ENCODE results near the gene GOLGA8B. TPM values are rescaled to one million over a fixed set of nuclear protein-coding genes. Genes with fewer than 3 reads are reported as not detected.
"Not testable (repeated sequence)": the region's sequence is repeated elsewhere in the genome, so short reads cannot be mapped to it uniquely, and the experiment has no call there.

The GOLGA8B gene, protein sequence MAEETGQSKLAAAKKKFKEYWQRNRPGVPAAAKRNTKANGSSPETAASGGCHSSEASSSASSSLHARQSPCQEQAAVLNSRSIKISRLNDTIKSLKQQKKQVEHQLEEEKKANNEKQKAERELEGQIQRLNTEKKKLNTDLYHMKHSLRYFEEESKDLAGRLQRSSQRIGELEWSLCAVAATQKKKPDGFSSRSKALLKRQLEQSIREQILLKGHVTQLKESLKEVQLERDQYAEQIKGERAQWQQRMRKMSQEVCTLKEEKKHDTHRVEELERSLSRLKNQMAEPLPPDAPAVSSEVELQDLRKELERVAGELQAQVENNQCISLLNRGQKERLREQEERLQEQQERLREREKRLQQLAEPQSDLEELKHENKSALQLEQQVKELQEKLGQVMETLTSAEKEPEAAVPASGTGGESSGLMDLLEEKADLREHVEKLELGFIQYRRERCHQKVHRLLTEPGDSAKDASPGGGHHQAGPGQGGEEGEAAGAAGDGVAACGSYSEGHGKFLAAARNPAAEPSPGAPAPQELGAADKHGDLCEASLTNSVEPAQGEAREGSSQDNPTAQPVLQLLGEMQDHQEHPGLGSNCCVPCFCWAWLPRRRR
- total RNA-seq (2014; rRNA removed; shearing (Covaris generic)) = 7.6 and 14.7 TPM in 2 replicates

DNA sequence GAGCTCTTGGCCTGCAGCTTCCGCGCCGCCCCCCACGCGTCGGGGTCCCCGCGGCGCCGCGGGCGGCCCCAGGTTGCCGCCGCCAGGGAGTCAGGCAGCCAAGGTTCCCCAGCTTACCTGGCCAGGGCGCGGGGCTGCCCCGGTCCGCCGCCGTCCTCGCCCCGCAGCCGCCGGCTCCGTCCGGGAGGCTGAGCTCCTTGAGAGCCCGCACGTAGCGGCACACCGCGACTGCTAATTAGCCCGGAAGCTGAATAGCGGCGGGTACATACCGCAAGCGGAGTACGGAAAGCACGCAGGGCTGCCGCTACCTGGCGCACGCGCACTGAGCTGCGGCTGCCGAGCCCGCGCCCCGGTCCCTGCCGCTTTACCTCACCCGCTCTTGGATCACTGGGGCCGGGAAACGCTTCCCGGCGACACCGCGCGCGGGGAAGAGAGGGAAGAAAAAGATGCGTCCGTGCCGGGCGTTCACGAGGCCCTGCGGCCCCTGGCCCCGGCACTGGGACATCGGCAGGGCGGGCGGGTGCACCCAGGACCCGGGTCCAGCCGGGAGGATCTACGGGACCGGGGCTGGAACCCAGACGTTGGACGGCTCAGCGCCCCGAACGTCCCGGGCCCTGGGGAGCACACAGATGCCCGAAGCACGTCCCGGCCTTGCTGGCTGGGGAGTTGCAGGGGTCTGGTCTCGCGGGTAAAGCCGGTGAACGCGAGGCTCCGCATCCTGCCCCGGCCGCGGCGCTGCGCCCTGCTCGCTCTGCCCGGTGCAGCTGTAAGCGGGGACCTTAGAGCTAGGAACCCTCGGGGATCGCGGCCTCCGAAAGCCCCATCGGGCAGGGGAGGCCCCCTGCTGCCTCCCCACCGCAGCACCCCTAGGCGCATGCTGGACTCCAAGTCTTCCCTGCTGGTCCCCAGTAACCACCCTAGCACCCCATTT is at the start of gene GOLGA8B:
Gene GOLGA8B, minus strand, starts transcription at position 253 of the 931 bp plus-strand sequence. CDS start 47,739 bp downstream, outside the sequence.
- no peaks in the 10 kb centered on the region for H3K36me3 ChIP-seq
- peak in 1 of 2 experiments; percentile 18 for DNase-seq
- H3K4me3 ChIP-seq = peak within 1 kb of the TSS; percentile 74
- no peaks in the 10 kb centered on the region for H3K27me3 ChIP-seq
- peaks cover 3% of the 10 kb centered on the region for H3K9me3 ChIP-seq (replicated peaks)
- peak within 1 kb of the TSS; percentile 14; the same call in 1 of the 2 replicates for H3K27ac ChIP-seq
- H3K4me1 ChIP-seq = no peaks in the 10 kb centered on the region

DNA sequence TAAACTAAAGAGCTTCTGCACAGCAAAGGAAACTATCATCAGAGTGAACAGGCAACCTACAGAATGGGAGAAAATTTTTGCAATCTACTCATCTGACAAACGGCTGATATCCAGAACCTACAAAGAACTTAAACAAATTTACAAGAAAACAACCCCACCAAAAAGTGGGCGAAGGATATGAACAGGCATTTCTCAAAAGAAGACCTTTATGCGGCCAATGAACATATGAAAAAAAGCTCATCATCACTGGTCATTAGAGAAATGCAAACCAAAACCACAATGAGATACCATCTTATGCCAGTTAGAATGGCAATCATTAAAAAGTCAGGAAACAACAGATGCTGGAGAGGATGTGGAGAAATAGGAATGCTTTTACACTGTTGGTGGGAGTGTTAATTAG is 49.7 kb upstream of the GOLGA8B start:
- H3K36me3 ChIP-seq, H3K27ac ChIP-seq: not testable (repeated sequence)

DNA sequence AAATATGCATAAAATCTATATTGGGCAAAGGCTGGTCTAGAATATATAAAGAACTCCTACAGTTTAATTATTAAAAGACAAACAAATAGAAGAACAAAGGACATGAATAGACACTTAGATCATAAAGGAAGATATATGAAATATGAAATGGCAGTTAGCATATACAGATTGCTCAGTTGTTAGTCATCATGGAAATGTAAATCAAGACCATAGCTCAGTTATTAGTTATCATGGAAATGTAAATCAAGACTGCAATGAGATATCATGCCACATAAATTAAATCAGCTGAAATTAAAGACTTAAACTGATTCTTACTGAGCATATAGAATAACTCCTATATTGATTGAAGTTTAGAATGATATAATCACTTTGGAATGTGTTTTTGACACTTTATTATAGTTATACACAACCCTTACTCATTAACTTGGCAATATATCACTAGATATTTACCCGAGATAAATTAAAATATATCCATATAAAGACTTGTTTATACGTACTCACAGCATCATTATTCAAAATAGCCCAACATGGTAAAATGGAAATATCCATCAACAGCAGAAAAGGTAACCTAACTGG is 45.2 kb upstream of the GOLGA8B start:
- Histone ChIP-seq H3K27me3 (no peaks in the 10 kb centered on the region), H3K4me3 (no peak overlapping the region), H3K36me3 (no peaks in the 10 kb centered on the region), H3K27ac (no peak overlapping the region; the same call in 1 of the 2 replicates), H3K9me3 (replicated peaks) (peaks cover 9% of the 10 kb centered on the region), H3K4me1 (peaks cover 10% of the 10 kb centered on the region)
- DNase-seq = no peak

More for the DNA sequence above, 49.7 kb upstream of the GOLGA8B start:
- not testable (repeated sequence) for DNase-seq; H3K4me1 ChIP-seq; H3K4me3 ChIP-seq; H3K27me3 ChIP-seq; H3K9me3 ChIP-seq (replicated peaks)

DNA sequence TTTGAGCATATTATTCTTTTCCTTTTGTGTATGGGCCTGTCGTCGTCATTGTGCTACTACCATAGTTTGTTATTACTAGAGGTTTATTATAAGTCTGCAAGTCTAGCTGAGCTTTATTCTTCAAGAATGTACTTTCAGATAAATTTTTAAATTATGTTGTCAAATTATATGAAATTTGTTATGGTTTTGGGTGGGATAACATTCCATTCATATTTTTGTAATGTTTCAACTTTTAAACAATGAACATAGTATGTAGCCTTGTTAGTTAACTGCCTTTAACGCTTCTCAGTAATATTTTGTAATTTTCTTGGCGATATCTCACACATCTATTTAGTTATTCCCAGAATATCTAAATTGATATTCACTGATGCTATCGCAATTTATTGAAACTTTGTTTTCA is 41.6 kb upstream of the GOLGA8B start:
- H3K27ac ChIP-seq = peak overlapping the region; percentile 66
- no peak overlapping the region for H3K4me3 ChIP-seq
- H3K9me3 ChIP-seq (replicated peaks) = peaks cover 6% of the 10 kb centered on the region
- peaks cover 27% of the 10 kb centered on the region for H3K4me1 ChIP-seq
- DNase-seq = peak in 1 of 2 experiments; percentile 9
- no peaks in the 10 kb centered on the region for H3K27me3 ChIP-seq
- H3K36me3 ChIP-seq = no peaks in the 10 kb centered on the region

DNA sequence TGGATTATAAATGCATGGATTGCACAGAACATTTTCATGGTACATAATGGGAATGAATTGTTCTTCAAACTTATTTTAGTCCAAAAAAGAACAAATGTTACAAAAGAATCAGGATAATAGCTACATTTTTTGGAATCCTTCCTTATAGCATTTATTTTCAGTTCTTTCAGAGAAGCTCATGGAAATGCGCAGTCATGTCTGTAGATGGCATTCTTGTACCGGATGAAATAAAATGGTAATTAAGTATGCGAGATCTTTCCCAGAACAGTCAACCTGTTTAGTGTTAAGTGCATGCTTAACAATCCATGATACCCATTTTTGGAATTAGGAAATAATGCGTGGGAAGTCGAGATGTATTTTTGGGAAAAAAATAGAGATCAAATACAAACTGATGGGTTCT is 38.2 kb upstream of the GOLGA8B start:
- no peaks in the 10 kb centered on the region for H3K27me3 ChIP-seq
- H3K36me3 ChIP-seq = no peaks in the 10 kb centered on the region
- H3K27ac ChIP-seq = no peak overlapping the region
- peaks cover 3% of the 10 kb centered on the region; the same call in 1 of the 2 replicates for H3K9me3 ChIP-seq (replicated peaks)
- H3K4me1 ChIP-seq = peaks cover 27% of the 10 kb centered on the region
- H3K4me3 ChIP-seq = no peak overlapping the region
- peak in 1 of 2 experiments; percentile 70 for DNase-seq

DNA sequence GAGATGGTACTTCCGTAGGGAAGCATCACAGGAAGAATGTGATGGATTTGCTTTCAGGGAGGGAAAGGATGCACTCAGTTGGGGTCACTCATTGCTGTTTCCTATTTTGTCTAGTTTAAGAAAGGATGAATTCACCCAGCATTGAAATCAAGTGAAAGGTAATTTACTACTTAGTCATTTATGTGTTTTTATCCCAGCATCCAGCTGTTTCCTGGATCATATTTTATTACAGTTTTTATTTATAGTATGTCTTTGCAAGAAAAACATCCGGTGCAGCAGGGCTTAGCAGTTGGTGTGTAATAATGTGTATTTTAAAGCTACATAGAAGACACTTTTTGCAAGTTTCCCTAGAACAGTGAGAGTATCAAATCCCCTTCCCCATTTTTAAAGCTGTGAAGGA is 37.4 kb upstream of the GOLGA8B start:
- no peak for DNase-seq
- no peak overlapping the region for H3K4me3 ChIP-seq
- no peaks in the 10 kb centered on the region for H3K9me3 ChIP-seq (replicated peaks)
- no peaks in the 10 kb centered on the region for H3K36me3 ChIP-seq
- H3K27me3 ChIP-seq = no peaks in the 10 kb centered on the region
- H3K27ac ChIP-seq = no peak overlapping the region
- H3K4me1 ChIP-seq = peaks cover 27% of the 10 kb centered on the region

DNA sequence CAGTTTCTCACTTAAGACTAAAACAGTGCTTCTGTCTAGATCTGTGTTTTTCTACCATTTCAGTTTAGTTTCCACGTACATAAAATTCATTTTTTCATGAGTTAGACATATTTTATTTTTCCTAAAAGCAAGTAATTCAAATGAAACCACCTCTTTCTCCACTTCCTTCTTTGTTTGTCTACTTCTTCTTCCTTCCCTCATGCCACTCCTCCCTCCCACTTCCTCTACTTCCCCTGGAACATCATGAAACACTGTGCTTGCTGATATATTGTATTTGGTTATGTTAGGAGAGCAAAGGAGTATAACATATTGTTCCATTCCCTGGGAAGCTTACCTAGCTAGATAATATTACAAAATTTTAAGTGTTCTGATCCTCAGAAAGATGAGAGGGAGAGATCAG is 36.7 kb upstream of the GOLGA8B start:
- Histone ChIP-seq H3K27me3 (no peaks in the 10 kb centered on the region), H3K27ac (no peak overlapping the region), H3K9me3 (replicated peaks) (no peaks in the 10 kb centered on the region), H3K4me1 (peaks cover 23% of the 10 kb centered on the region), H3K36me3 (no peaks in the 10 kb centered on the region), H3K4me3 (no peak overlapping the region)
- DNase-seq = no peak

DNA sequence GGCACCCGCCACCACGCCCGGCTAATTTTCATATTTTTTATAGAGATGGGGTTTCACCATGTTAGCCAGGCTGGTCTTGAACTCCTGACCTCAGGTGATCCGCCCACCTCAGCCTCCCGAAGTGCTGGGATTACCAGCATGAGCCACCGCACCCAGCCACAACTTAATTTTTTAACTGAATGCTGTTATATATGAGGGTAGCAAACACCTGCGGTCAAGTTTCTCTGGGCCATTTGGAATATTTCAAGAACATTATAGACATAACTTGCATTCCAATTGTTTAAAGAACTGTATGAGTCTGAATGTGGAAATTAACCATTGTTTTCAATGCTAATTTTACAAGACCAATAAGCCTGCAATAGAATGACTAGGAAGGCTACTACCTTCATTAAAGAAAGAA is 35.7 kb upstream of the GOLGA8B start:
- Histone ChIP-seq H3K4me1 (peaks cover 17% of the 10 kb centered on the region), H3K27me3 (no peaks in the 10 kb centered on the region), H3K27ac (no peak overlapping the region), H3K4me3 (no peak overlapping the region), H3K36me3 (no peaks in the 10 kb centered on the region), H3K9me3 (replicated peaks) (no peaks in the 10 kb centered on the region)
- no peak for DNase-seq

DNA sequence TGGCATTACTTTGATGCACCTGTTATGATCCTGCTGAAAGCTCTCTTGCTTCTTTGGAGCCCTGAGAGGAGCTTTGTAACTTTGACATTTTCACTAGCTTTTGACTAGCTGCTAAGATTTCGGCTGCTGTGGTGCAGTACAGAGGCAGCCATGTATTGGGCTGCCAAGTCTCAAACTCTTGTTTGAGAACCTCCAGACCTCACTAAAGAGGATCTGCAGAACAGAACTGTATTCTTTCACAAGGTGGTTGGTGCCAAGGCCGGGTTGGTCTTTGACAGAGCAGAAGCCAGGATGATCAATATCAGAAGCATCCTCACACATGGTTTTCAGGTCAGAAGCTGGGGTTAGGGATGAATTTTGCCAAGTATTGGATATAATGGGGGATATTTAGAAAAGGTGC is 34.6 kb upstream of the GOLGA8B start:
- Histone ChIP-seq H3K36me3 (no peaks in the 10 kb centered on the region), H3K27me3 (no peaks in the 10 kb centered on the region), H3K27ac (no peak overlapping the region), H3K4me3 (no peak overlapping the region), H3K4me1 (peaks cover 17% of the 10 kb centered on the region), H3K9me3 (replicated peaks) (no peaks in the 10 kb centered on the region)
- DNase-seq = no peak

DNA sequence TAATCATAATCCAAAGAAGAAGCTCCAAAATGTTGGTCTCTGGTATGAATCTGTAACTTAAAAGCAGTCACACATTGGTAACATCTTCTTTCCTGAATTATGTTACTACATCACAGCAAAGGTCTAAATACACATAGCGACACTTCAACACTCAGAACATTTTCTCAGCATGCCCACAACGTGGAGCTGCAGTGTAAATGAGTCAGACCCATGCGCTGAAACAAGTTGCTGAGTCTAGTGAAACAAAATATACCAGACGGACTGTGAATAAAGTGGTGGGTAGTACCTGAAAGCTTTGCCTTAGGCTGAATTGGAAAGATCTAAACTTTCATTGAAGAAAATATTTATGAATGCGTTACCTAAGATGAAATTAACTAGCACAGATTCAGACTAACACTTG is 33.2 kb upstream of the GOLGA8B start:
- Histone ChIP-seq H3K27me3 (no peaks in the 10 kb centered on the region), H3K27ac (no peak overlapping the region), H3K4me3 (no peak overlapping the region), H3K36me3 (no peaks in the 10 kb centered on the region), H3K9me3 (replicated peaks) (no peaks in the 10 kb centered on the region), H3K4me1 (peaks cover 6% of the 10 kb centered on the region; the same call in 1 of the 2 replicates)
- peak; percentile 37 to 66 for DNase-seq

DNA sequence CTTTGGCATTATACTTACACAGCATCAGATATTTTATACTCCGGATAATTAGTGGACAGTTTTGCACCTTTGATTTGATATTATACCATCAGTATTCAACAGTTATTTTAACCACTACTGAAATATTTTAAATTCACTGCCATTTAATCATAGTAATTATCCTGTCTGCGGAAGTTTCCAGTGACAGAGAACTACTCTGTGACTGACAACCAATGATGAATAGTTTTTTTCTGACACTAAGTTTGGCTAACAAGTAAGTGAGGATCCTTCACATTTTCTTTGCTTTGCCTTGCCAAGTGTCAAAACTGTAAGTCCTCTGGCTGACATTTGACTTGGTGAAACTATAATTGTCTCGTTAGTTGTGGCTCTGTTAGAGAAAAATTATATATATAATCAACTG is 30.5 kb upstream of the GOLGA8B start:
- H3K9me3 ChIP-seq (replicated peaks) = no peaks in the 10 kb centered on the region
- H3K4me3 ChIP-seq = no peak overlapping the region
- H3K27ac ChIP-seq = no peak overlapping the region
- H3K36me3 ChIP-seq = no peaks in the 10 kb centered on the region
- H3K4me1 ChIP-seq = no peaks in the 10 kb centered on the region
- DNase-seq = no peak
- H3K27me3 ChIP-seq = no peaks in the 10 kb centered on the region

DNA sequence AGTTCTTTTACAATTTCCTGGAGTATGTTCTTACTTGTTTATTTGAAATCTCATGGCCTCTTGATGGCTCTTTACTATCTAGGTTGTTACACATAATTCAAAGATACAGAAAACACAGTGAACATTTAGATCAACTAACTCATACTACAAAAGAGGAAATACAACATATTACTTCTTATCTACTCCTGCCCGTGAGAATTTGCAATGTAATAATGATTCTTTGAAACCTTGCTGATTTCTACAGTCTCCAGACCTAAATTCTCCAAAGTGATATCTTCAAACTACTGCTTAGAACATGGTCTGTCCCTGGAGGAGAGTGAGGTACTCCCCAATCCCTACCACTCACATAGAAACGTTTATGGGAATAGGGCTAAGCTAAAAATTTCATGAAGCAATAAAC is 29.9 kb upstream of the GOLGA8B start:
- H3K36me3 ChIP-seq = no peaks in the 10 kb centered on the region
- H3K27ac ChIP-seq = no peak overlapping the region
- H3K9me3 ChIP-seq (replicated peaks) = no peaks in the 10 kb centered on the region
- DNase-seq = no peak
- H3K4me3 ChIP-seq = no peak overlapping the region
- no peaks in the 10 kb centered on the region for H3K4me1 ChIP-seq
- no peaks in the 10 kb centered on the region for H3K27me3 ChIP-seq

DNA sequence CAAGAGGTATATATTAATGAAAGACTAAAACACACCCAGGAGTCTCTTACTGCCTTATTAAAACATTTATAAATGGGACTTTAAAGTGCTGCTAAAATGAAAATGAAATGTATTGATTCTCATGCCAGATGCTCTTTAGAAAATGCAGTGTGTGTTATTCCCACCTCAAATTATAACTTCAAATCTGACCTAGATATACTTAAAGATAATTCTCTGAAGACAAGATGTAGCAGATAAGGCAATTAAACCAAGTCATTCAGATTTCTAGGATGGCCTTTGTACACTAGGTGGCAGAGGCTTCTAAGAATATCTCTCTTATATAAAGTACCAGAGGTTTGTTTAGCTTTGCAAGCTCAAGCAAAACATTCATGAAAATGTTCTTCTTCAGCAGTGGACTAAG is 26.9 kb upstream of the GOLGA8B start:
- Histone ChIP-seq H3K9me3 (replicated peaks) (no peaks in the 10 kb centered on the region), H3K4me1 (no peaks in the 10 kb centered on the region; the same call in 1 of the 2 replicates), H3K4me3 (no peak overlapping the region), H3K36me3 (no peaks in the 10 kb centered on the region), H3K27me3 (no peaks in the 10 kb centered on the region), H3K27ac (no peak overlapping the region)
- peak in 1 of 2 experiments; percentile 41 for DNase-seq
